SJSA1 (cell line): ENCODE measurements around the gene NTN4. TPM values are rescaled to one million over a fixed set of nuclear protein-coding genes. Genes with fewer than 3 reads are reported as not detected.
"Not testable (repeated sequence)": the region's sequence is repeated elsewhere in the genome, so short reads cannot be mapped to it uniquely, and the experiment has no call there.

Experiments used
- DNase-seq, 2 experiments: peaks; one replicate each; pipeline ENCODE4 v3.0.0-alpha.2; 2015 to 2020; ENCODE audit warnings: low spot score in 2 of 2, low read depth in 1 of 2
- H3K27ac ChIP-seq: fragments of 250-450 bp; sonication (Bioruptor Pico); 2 replicates; pipeline ENCODE4 v1.5.1; 2020; ENCODE audit warnings: mild to moderate bottlenecking, moderate library complexity
- H3K27me3 ChIP-seq: fragments of 250-450 bp; sonication (Bioruptor Pico); replicated peaks from 2 replicates; pipeline ENCODE4 v1.5.1; 2020; ENCODE audit warnings: mild to moderate bottlenecking, moderate library complexity
- H3K36me3 ChIP-seq: fragments of 250-450 bp; sonication (Bioruptor Pico); 2 replicates; pipeline ENCODE4 v1.5.1; 2020; ENCODE audit warnings: mild to moderate bottlenecking
- H3K4me1 ChIP-seq: fragments of 250-450 bp; sonication (Bioruptor Pico); replicated peaks from 2 replicates; pipeline ENCODE4 v1.6.1; 2021; ENCODE audit warnings: mild to moderate bottlenecking
- H3K4me3 ChIP-seq: fragments of 250-450 bp; sonication (Bioruptor Pico); 2 replicates; pipeline ENCODE4 v1.5.1; 2020; ENCODE audit warnings: mild to moderate bottlenecking
- H3K9me3 ChIP-seq: fragments of 250-450 bp; sonication (Bioruptor Pico); replicated peaks from 2 replicates; pipeline ENCODE4 v1.5.1; 2020; ENCODE audit warnings: mild to moderate bottlenecking
- total RNA-seq: library from RNA; depleted of rRNA; stranded (reverse); fragments of >200 nt; shearing (Covaris generic); gene quantifications from 2 replicates; pipeline ENCODE4 v1.2.3, GENCODE V29; 2014

NTN4 gene
- total RNA-seq, 1 experiment from 2014 or later: 59.5 TPM

- Histone ChIP-seq H3K4me3 (no peak overlapping the region), H3K9me3 (no peaks in the 10 kb centered on the region), H3K4me1 (peaks cover 17% of the 10 kb centered on the region; the same call in 1 of the 2 replicates), H3K27me3 (no peaks in the 10 kb centered on the region), H3K27ac (no peak overlapping the region), H3K36me3 (no peaks in the 10 kb centered on the region; the same call in 1 of the 2 replicates)
- DNase-seq: no peak
Observed at GRCh38 chr12:95672166-95672565, 118.4 kb downstream of the NTN4 start.

GRCh38 chr12:95671265-95671664 lies 119.3 kb downstream of the NTN4 start:
- no peaks in the 10 kb centered on the region; the same call in 1 of the 2 replicates for H3K36me3 ChIP-seq
- no peak overlapping the region for H3K27ac ChIP-seq
- DNase-seq: no peak
- peaks cover 17% of the 10 kb centered on the region; the same call in 1 of the 2 replicates for H3K4me1 ChIP-seq
- no peaks in the 10 kb centered on the region for H3K27me3 ChIP-seq
- no peak overlapping the region for H3K4me3 ChIP-seq
- H3K9me3 ChIP-seq: no peaks in the 10 kb centered on the region

- peak in 1 of 2 experiments; percentile 11 for DNase-seq
- Histone ChIP-seq H3K4me1 (peaks cover 6% of the 10 kb centered on the region; the same call in 1 of the 2 replicates), H3K27me3 (no peaks in the 10 kb centered on the region), H3K9me3 (no peaks in the 10 kb centered on the region), H3K4me3 (no peak overlapping the region), H3K36me3 (peaks cover 6% of the 10 kb centered on the region; the same call in 1 of the 2 replicates), H3K27ac (no peak overlapping the region)
Observed at GRCh38 chr12:95663525-95663924, 127.0 kb downstream of the NTN4 start.

- Histone ChIP-seq H3K4me1 (peaks cover 6% of the 10 kb centered on the region; the same call in 1 of the 2 replicates), H3K27ac (no peak overlapping the region), H3K4me3 (no peak overlapping the region), H3K9me3 (no peaks in the 10 kb centered on the region), H3K36me3 (0 out of 2 replicates have a peak, but pooled peaks cover 6% of the 10 kb centered on the region), H3K27me3 (no peaks in the 10 kb centered on the region)
- DNase-seq: no peak
Observed at GRCh38 chr12:95661360-95661759, 129.2 kb downstream of the NTN4 start.

GRCh38 chr12:95658386-95658785 lies 132.2 kb downstream of the NTN4 start:
- H3K4me1 ChIP-seq: peaks cover 12% of the 10 kb centered on the region
- no peaks in the 10 kb centered on the region for H3K36me3 ChIP-seq
- no peak overlapping the region for H3K4me3 ChIP-seq
- no peaks in the 10 kb centered on the region for H3K27me3 ChIP-seq
- no peak for DNase-seq
- H3K9me3 ChIP-seq: no peaks in the 10 kb centered on the region
- no peak overlapping the region for H3K27ac ChIP-seq

- not testable (repeated sequence) for H3K27me3 ChIP-seq, DNase-seq, H3K9me3 ChIP-seq, H3K27ac ChIP-seq, H3K4me3 ChIP-seq, H3K36me3 ChIP-seq
- peaks cover 15% of the 10 kb centered on the region for H3K4me1 ChIP-seq
Observed at GRCh38 chr12:95654665-95655064, 135.9 kb downstream of the NTN4 start.

- no peaks in the 10 kb centered on the region for H3K9me3 ChIP-seq
- peak in 1 of 2 experiments; percentile 11 for DNase-seq
- H3K36me3 ChIP-seq: no peaks in the 10 kb centered on the region
- H3K27me3 ChIP-seq: no peaks in the 10 kb centered on the region
- peak overlapping the region; percentile 47 for H3K27ac ChIP-seq
- H3K4me3 ChIP-seq: no peak overlapping the region
- H3K4me1 ChIP-seq: peaks cover 22% of the 10 kb centered on the region
Observed at GRCh38 chr12:95653771-95654546, 136.6 kb downstream of the NTN4 start.

- H3K27me3 ChIP-seq: no peaks in the 10 kb centered on the region
- peaks cover 38% of the 10 kb centered on the region for H3K4me1 ChIP-seq
- H3K36me3 ChIP-seq: no peaks in the 10 kb centered on the region
- H3K27ac ChIP-seq: no peak overlapping the region
- no peaks in the 10 kb centered on the region for H3K9me3 ChIP-seq
- H3K4me3 ChIP-seq: no peak overlapping the region
- no peak for DNase-seq
Observed at GRCh38 chr12:95651681-95652080, 138.9 kb downstream of the NTN4 start.

- H3K9me3 ChIP-seq: no peaks in the 10 kb centered on the region
- H3K27me3 ChIP-seq: no peaks in the 10 kb centered on the region
- no peak overlapping the region for H3K4me3 ChIP-seq
- H3K4me1 ChIP-seq: peaks cover 42% of the 10 kb centered on the region
- peak overlapping the region; percentile 35 for H3K27ac ChIP-seq
- peak; percentile 52 to 65 for DNase-seq
- no peaks in the 10 kb centered on the region for H3K36me3 ChIP-seq
Observed at GRCh38 chr12:95648990-95649791, 141.4 kb downstream of the NTN4 start.

- Histone ChIP-seq H3K36me3 (no peaks in the 10 kb centered on the region), H3K27ac (peak overlapping the region; percentile 87), H3K9me3 (no peaks in the 10 kb centered on the region), H3K4me1 (peaks cover 36% of the 10 kb centered on the region), H3K4me3 (no peak overlapping the region), H3K27me3 (no peaks in the 10 kb centered on the region)
- peak; percentile 55 to 80 for DNase-seq
Observed at GRCh38 chr12:95646781-95647190, 143.8 kb downstream of the NTN4 start.

GRCh38 chr12:95643256-95643655 lies 147.3 kb downstream of the NTN4 start:
- Histone ChIP-seq H3K4me3 (no peak overlapping the region), H3K36me3 (no peaks in the 10 kb centered on the region), H3K4me1 (peaks cover 34% of the 10 kb centered on the region), H3K27me3 (no peaks in the 10 kb centered on the region), H3K27ac (no peak overlapping the region), H3K9me3 (no peaks in the 10 kb centered on the region)
- DNase-seq: no peak

- H3K27ac ChIP-seq: no peak overlapping the region
- peaks cover 37% of the 10 kb centered on the region for H3K4me1 ChIP-seq
- no peaks in the 10 kb centered on the region for H3K27me3 ChIP-seq
- H3K36me3 ChIP-seq: no peaks in the 10 kb centered on the region
- no peaks in the 10 kb centered on the region for H3K9me3 ChIP-seq
- H3K4me3 ChIP-seq: no peak overlapping the region
- no peak for DNase-seq
Observed at GRCh38 chr12:95642583-95642982, 148.0 kb downstream of the NTN4 start.

- H3K4me3 ChIP-seq: no peak overlapping the region
- H3K27me3 ChIP-seq: no peaks in the 10 kb centered on the region
- H3K9me3 ChIP-seq: no peaks in the 10 kb centered on the region
- no peaks in the 10 kb centered on the region for H3K36me3 ChIP-seq
- H3K4me1 ChIP-seq: peaks cover 31% of the 10 kb centered on the region
- no peak for DNase-seq
- no peak overlapping the region for H3K27ac ChIP-seq
Observed at GRCh38 chr12:95641299-95641952, 149.1 kb downstream of the NTN4 start.
